ENCODE data around the gene ZNF780B. TPM values are rescaled to one million over a fixed set of nuclear protein-coding genes. Genes with fewer than 3 reads are reported as not detected.

The ZNF780B gene
- polyA plus RNA-seq, 2 of the 4 experiments (the other 2 are of a cell fraction): 8.7 to 10.0 TPM

DNA sequence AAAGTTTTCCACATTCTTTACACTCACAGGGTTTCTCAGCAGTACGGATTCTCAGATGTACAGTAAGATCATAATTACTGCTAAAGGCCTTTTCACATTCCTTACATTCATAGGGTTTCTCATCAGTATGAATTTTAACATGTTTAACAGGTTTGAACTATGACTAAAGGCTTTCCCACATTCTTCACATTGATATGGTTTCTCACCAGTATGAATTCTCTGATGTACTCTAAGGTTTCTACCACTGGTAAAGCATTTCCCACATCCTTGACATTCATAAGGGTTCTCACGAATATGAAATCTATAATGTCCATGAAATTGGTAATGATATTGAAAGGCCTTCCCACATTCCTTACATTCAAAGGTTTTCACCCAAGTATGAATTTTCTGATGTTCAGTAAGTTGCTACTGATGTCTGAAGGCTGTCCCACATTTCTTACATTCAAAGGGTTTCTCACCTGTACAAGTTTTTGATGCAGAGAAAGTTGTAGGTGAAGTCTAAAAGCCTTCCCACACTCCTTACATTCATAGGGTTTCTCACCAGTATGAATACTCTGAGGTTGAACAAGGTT lies 22.0 kb downstream of the ZNF780B start:
- Histone ChIP-seq H3K4me1 (no peaks in the 10 kb centered on the region), H3K9me3 (peaks cover 86% of the 10 kb centered on the region), H3K4me2 (no peak overlapping the region), H3K4me3 (no peak overlapping the region), H3K27ac (no peak overlapping the region)
- no peak for DNase-seq (ENCODE audit: low read depth in 1 of 2, low spot score in 1 of 2)
- ChIA-PET POLR2A (no interaction called here), CTCF (interaction anchor here (1.4 kb wide), 1 partner anchor 64 kb away, joined by 3 read pairs; no protein-coding TSS in a partner anchor)
- TF ChIP-seq HOXB13 (CRISPR knock-in tag; IDR thresholded peaks at IDR 0.05; ENCODE audit: low read depth) (no peak), GATA3 (IDR thresholded peaks at IDR 0.05; ENCODE audit: borderline replicate concordance) (peak; percentile 66; the same call in 1 of the 2 replicates)
- WGBS (ENCODE audit: missing lambda C conversion rate): 51% methylated on average over 2 of the region's 2 CpGs
- ATAC-seq: no peak
- peak; percentile 100 for FAIRE-seq

- no peak overlapping the region for H3K4me3 ChIP-seq
- peaks cover 100% of the 10 kb centered on the region for H3K9me3 ChIP-seq
- H3K4me1 ChIP-seq: no peaks in the 10 kb centered on the region
- TF ChIP-seq RARB (CRISPR knock-in tag; IDR thresholded peaks at IDR 0.05) (no peak), NPAS2 (CRISPR knock-in tag; IDR thresholded peaks at IDR 0.05; ENCODE audit: borderline replicate concordance) (no peak), HEYL (CRISPR knock-in tag; IDR thresholded peaks at IDR 0.05) (no peak), E2F6 (IDR thresholded peaks at IDR 0.05; ENCODE audit: borderline replicate concordance, low read depth) (no peak)
- TF ChIP-seq, protein P1, sequence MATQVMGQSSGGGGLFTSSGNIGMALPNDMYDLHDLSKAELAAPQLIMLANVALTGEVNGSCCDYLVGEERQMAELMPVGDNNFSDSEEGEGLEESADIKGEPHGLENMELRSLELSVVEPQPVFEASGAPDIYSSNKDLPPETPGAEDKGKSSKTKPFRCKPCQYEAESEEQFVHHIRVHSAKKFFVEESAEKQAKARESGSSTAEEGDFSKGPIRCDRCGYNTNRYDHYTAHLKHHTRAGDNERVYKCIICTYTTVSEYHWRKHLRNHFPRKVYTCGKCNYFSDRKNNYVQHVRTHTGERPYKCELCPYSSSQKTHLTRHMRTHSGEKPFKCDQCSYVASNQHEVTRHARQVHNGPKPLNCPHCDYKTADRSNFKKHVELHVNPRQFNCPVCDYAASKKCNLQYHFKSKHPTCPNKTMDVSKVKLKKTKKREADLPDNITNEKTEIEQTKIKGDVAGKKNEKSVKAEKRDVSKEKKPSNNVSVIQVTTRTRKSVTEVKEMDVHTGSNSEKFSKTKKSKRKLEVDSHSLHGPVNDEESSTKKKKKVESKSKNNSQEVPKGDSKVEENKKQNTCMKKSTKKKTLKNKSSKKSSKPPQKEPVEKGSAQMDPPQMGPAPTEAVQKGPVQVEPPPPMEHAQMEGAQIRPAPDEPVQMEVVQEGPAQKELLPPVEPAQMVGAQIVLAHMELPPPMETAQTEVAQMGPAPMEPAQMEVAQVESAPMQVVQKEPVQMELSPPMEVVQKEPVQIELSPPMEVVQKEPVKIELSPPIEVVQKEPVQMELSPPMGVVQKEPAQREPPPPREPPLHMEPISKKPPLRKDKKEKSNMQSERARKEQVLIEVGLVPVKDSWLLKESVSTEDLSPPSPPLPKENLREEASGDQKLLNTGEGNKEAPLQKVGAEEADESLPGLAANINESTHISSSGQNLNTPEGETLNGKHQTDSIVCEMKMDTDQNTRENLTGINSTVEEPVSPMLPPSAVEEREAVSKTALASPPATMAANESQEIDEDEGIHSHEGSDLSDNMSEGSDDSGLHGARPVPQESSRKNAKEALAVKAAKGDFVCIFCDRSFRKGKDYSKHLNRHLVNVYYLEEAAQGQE (IDR thresholded peaks at IDR 0.05): no peak
- TF ChIP-seq, protein P2, sequence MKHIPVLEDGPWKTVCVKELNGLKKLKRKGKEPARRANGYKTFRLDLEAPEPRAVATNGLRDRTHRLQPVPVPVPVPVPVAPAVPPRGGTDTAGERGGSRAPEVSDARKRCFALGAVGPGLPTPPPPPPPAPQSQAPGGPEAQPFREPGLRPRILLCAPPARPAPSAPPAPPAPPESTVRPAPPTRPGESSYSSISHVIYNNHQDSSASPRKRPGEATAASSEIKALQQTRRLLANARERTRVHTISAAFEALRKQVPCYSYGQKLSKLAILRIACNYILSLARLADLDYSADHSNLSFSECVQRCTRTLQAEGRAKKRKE (CRISPR knock-in tag; IDR thresholded peaks at IDR 0.05; ENCODE audit: low read depth): no peak
- ChIA-PET CTCF (interaction anchor here (1.4 to 2.3 kb wide), 2 partner anchors 8 to 17 kb away, joined by 4 to 5 read pairs; no protein-coding TSS in a partner anchor), POLR2A (no interaction called here)
- no peak overlapping the region for H3K4me2 ChIP-seq
- FAIRE-seq (peak; percentile 28), DNase-seq (ENCODE audit: low read depth in 1 of 2, low spot score in 1 of 2) (no peak), ATAC-seq (no peak)
- H3K27ac ChIP-seq: no peak overlapping the region
- 65% methylated on average over 5 of the region's 5 CpGs for WGBS (ENCODE audit: missing lambda C conversion rate)
These were observed 29.4 kb downstream of the ZNF780B start for GRCh38 chr19:40026597-40026970.

DNA sequence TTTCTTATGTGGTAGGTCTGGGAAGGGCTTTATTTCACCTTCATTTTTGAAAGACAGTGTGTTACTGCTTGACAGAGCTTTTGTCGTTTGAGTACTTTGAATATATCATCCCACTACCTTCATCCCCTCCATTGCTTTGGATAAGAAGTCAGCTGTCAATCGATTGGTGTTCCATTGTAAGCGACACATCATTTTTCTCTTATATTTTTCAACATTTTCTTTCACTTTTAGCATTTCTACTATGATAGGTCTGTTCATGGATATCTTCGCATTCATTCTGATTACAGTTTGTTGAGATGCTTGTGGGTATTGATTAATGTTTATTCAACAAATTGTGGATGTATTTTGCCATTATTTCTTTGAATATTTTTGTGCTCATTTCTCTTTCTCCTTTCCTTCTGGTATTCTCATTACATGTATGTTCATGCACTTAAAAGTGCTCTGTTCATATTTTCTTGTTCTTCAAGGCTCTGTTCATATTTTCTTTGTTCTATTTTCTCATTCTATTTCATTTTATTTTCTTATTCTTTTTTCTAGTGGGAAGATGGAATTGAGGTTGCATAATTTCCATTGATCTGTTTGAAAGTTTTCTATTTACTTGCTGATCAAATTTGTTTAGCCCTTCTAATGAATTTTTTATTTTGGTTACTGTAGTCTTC lies 30.0 kb downstream of the ZNF780B start:
- DNase-seq (ENCODE audit: low read depth in 1 of 2, low spot score in 1 of 2): no peak
- ATAC-seq: no peak
- ChIA-PET CTCF (interaction anchor here (0.5 to 1.2 kb wide), 2 partner anchors 119 to 261 kb away, joined by 3 read pairs; no protein-coding TSS in a partner anchor), POLR2A (no interaction called here)
- Histone ChIP-seq H3K4me1 (no peaks in the 10 kb centered on the region), H3K4me3 (no peak overlapping the region), H3K27ac (no peak overlapping the region), H3K4me2 (no peak overlapping the region), H3K9me3 (peaks cover 100% of the 10 kb centered on the region)
- no peak for TF ChIP-seq RNF2 (IDR thresholded peaks at IDR 0.05; ENCODE audit: borderline replicate concordance, low read depth)
- no peak for TF ChIP-seq ZSCAN20 (CRISPR knock-in tag; IDR thresholded peaks at IDR 0.05)
- no peak for TF ChIP-seq SMC3 (IDR thresholded peaks at IDR 0.05)
- TF ChIP-seq CBX2 (IDR thresholded peaks at IDR 0.05; ENCODE audit: borderline replicate concordance, low read depth): no peak
- no peak for TF ChIP-seq ELK1 (IDR thresholded peaks at IDR 0.05; ENCODE audit: low read depth, low read length)
- no peak for TF ChIP-seq EHF (CRISPR knock-in tag; IDR thresholded peaks at IDR 0.05)
- TF ChIP-seq, protein P3, sequence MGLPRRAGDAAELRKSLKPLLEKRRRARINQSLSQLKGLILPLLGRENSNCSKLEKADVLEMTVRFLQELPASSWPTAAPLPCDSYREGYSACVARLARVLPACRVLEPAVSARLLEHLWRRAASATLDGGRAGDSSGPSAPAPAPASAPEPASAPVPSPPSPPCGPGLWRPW (IDR thresholded peaks at IDR 0.05): no peak
- no peak for TF ChIP-seq CEBPB (IDR thresholded peaks at IDR 0.05)
- TF ChIP-seq, protein P4, sequence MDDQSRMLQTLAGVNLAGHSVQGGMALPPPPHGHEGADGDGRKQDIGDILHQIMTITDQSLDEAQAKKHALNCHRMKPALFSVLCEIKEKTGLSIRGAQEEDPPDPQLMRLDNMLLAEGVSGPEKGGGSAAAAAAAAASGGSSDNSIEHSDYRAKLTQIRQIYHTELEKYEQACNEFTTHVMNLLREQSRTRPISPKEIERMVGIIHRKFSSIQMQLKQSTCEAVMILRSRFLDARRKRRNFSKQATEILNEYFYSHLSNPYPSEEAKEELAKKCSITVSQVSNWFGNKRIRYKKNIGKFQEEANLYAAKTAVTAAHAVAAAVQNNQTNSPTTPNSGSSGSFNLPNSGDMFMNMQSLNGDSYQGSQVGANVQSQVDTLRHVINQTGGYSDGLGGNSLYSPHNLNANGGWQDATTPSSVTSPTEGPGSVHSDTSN (IDR thresholded peaks at IDR 0.05): no peak
- no peak for TF ChIP-seq ZC3H11A (IDR thresholded peaks at IDR 0.05)
- TF ChIP-seq HEYL (CRISPR knock-in tag; IDR thresholded peaks at IDR 0.05): no peak
- no peak for TF ChIP-seq CHD2 (IDR thresholded peaks at IDR 0.05; ENCODE audit: low read length, partially characterized antibody)
- no peak for TF ChIP-seq HDAC2 (IDR thresholded peaks at IDR 0.05)
- TF ChIP-seq EHMT2 (IDR thresholded peaks at IDR 0.05; ENCODE audit: low read depth): no peak
- WGBS (ENCODE audit: missing lambda C conversion rate): 63% methylated on average over 4 of the region's 4 CpGs
- FAIRE-seq: peak; percentile 99

All from A549 (cell line).